H1 (cell line): ENCODE measurements around the gene NLK. TPM values are rescaled to one million over a fixed set of nuclear protein-coding genes. Genes with fewer than 3 reads are reported as not detected.
"Not testable (repeated sequence)": the region's sequence is repeated elsewhere in the genome, so short reads cannot be mapped to it uniquely, and the experiment has no call there.

ENCODE experiments used
- CTCF ChIA-PET: fragments of 300-600 bp; sonication (Branson Sonifier 250); formaldehyde crosslinking; loops from one replicate; lab custom pipeline; 2021; ENCODE audit not compliant: partially characterized antibody; lab: Charles Lee
- POLR2A ChIA-PET: fragments of 300-600 bp; sonication (Branson Sonifier 250); formaldehyde crosslinking; loops from one replicate; lab custom pipeline; 2021; ENCODE audit warnings: inconsistent platforms; ENCODE audit not compliant: partially characterized antibody; lab: Charles Lee
- DNase-seq, 2 experiments: peaks; one replicate each; pipeline versions ENCODE4 v3.0.0 to v3.0.0-alpha.2; 2010 to 2022; ENCODE audit warnings: low spot score in 2 of 2, low read depth in 1 of 2, mixed read lengths in 1 of 2
- FAIRE-seq: peaks from 2 replicates; lab custom pipeline; 2011; peaks lifted over from hg19 to GRCh38; lab: Jason Lieb, UNC
- H2AFZ ChIP-seq: 2 replicates; pipeline ENCODE4 v1.8.1; 2012; ENCODE audit warnings: low read length, inconsistent platforms
- H2AK5ac ChIP-seq: 2 replicates; pipeline ENCODE4 v1.6.1; 2013; ENCODE audit warnings: low read depth, low read length
- H2BK120ac ChIP-seq: replicated peaks from 2 replicates; pipeline ENCODE3; 2013; ENCODE audit warnings: low read depth, low read length, inconsistent platforms
- H2BK12ac ChIP-seq: 2 replicates; pipeline ENCODE4 v1.6.1; 2013; ENCODE audit warnings: low read depth, low read length
- H2BK15ac ChIP-seq: 2 replicates; pipeline ENCODE4 v1.6.1; 2013; ENCODE audit warnings: low read length
- H2BK20ac ChIP-seq: 2 replicates; pipeline ENCODE4 v1.6.1; 2013; ENCODE audit warnings: low read length
- H2BK5ac ChIP-seq: 2 replicates; pipeline ENCODE4 v1.6.1; 2013; ENCODE audit warnings: low read depth, low read length
- H3K14ac ChIP-seq: 2 replicates; pipeline ENCODE4 v1.6.1; 2013; ENCODE audit warnings: inconsistent platforms; ENCODE audit not compliant: insufficient read length
- H3K18ac ChIP-seq: 2 replicates; pipeline ENCODE4 v1.6.1; 2013; ENCODE audit warnings: low read length; ENCODE audit errors: extremely low read depth
- H3K23ac ChIP-seq: 2 replicates; pipeline ENCODE4 v1.6.1; 2013; ENCODE audit warnings: inconsistent platforms; ENCODE audit not compliant: insufficient read length
- H3K23me2 ChIP-seq: 2 replicates; pipeline ENCODE4 v1.6.1; 2013; ENCODE audit warnings: low read depth, low read length
- H3K27ac ChIP-seq: 2 replicates; pipeline ENCODE4 v1.6.1; 2011; ENCODE audit warnings: low read depth, low read length, inconsistent platforms
- H3K27me3 ChIP-seq, 4 experiments: replicated peaks in 1 of 4; 1 replicate in 1 of 4; 2 replicates in 3 of 4; pipeline versions ENCODE4 v1.6.1 to v1.8.1; 2011 to 2013; ENCODE audit warnings: low read length in 3 of 4, mild to moderate bottlenecking in 3 of 4, inconsistent platforms in 2 of 4, mixed read lengths in 2 of 4, moderate library complexity in 1 of 4; ENCODE audit not compliant: control insufficient read depth in 3 of 4, insufficient read depth in 3 of 4; ENCODE audit errors: extremely low read depth in 1 of 4
- H3K36me3 ChIP-seq, 4 experiments: 2 replicates each; pipeline versions ENCODE4 v1.6.1 to v1.8.1; 2011 to 2013; ENCODE audit warnings: mild to moderate bottlenecking in 4 of 4, low read length in 3 of 4, moderate library complexity in 2 of 4, control low read depth in 1 of 4, inconsistent platforms in 1 of 4; ENCODE audit not compliant: insufficient read depth in 4 of 4, control insufficient read depth in 2 of 4
- H3K4ac ChIP-seq: replicated peaks from 2 replicates; pipeline ENCODE3; 2013; ENCODE audit warnings: low read length, low read depth, mixed read lengths, inconsistent platforms; ENCODE audit not compliant: insufficient read length
- H3K4me1 ChIP-seq, 4 experiments: replicated peaks in 1 of 4; 1 replicate in 1 of 4; 2 replicates in 3 of 4; pipeline versions ENCODE4 v1.6.1 to v1.8.1; 2011 to 2013; ENCODE audit warnings: low read length in 3 of 4, inconsistent platforms in 2 of 4, mixed read lengths in 1 of 4; ENCODE audit not compliant: insufficient read depth in 4 of 4, control insufficient read depth in 3 of 4
- H3K4me2 ChIP-seq, 2 experiments: 2 replicates each; pipeline versions ENCODE4 v1.6.1 to v1.8.1; 2011 to 2013; ENCODE audit warnings: low read depth in 2 of 2, low read length in 2 of 2, control low read depth in 1 of 2, inconsistent platforms in 1 of 2, mild to moderate bottlenecking in 1 of 2; ENCODE audit not compliant: insufficient read depth in 1 of 2
- H3K4me3 ChIP-seq, 4 experiments: fragments of 200-600, 300-600 bp in 1 of 4; sonication (generic), shearing (Covaris generic), sonication (Bioruptor Twin) in 1 of 4; 2 replicates each; pipeline versions ENCODE4 v1.5.1 to v1.8.1; 2011 to 2016; ENCODE audit warnings: low read length in 4 of 4, low read depth in 3 of 4, control low read depth in 2 of 4, inconsistent platforms in 2 of 4, mild to moderate bottlenecking in 2 of 4, mixed read lengths in 1 of 4, moderate library complexity in 1 of 4; ENCODE audit not compliant: insufficient read depth in 2 of 4; ENCODE audit errors: extremely low read depth in 1 of 4
- H3K56ac ChIP-seq: replicated peaks from 2 replicates; pipeline ENCODE3; 2013; ENCODE audit warnings: low read depth, mild to moderate bottlenecking, mixed read lengths, low read length, inconsistent platforms; ENCODE audit not compliant: insufficient read length
- H3K79me1 ChIP-seq: 2 replicates; pipeline ENCODE4 v1.6.1; 2013; ENCODE audit warnings: low read depth, low read length, control low read depth
- H3K79me2 ChIP-seq, 2 experiments: 2 replicates each; pipeline versions ENCODE4 v1.6.1 to v1.8.1; 2012 to 2013; ENCODE audit warnings: low read length in 2 of 2, mild to moderate bottlenecking in 2 of 2, inconsistent platforms in 1 of 2; ENCODE audit not compliant: insufficient read depth in 2 of 2, control insufficient read depth in 1 of 2
- H3K9ac ChIP-seq, 4 experiments: replicated peaks in 1 of 4; 1 replicate in 1 of 4; 2 replicates in 3 of 4; pipeline versions ENCODE4 v1.6.1 to v1.8.1; 2011 to 2013; ENCODE audit warnings: low read depth in 3 of 4, low read length in 3 of 4, control low read depth in 2 of 4, mild to moderate bottlenecking in 2 of 4, moderate library complexity in 2 of 4, inconsistent platforms in 1 of 4; ENCODE audit errors: extremely low read depth in 1 of 4
- H3K9me3 ChIP-seq, 2 experiments: 2 replicates each; pipeline versions ENCODE4 v1.6.1 to v1.8.1; 2012 to 2013; ENCODE audit warnings: mild to moderate bottlenecking in 2 of 2, moderate library complexity in 2 of 2, control low read depth in 1 of 2, inconsistent platforms in 1 of 2, low read depth in 1 of 2, low read length in 1 of 2, mixed read lengths in 1 of 2; ENCODE audit not compliant: insufficient read depth in 2 of 2
- H4K20me1 ChIP-seq, 2 experiments: replicated peaks in 1 of 2; 2 replicates each; pipeline versions ENCODE3 to v1.8.1; 2011 to 2013; ENCODE audit warnings: inconsistent platforms in 2 of 2, low read length in 2 of 2, mild to moderate bottlenecking in 1 of 2; ENCODE audit not compliant: insufficient read depth in 2 of 2, control insufficient read depth in 1 of 2
- H4K5ac ChIP-seq: 2 replicates; pipeline ENCODE4 v1.6.1; 2013; ENCODE audit warnings: low read length, low read depth, mixed read lengths, inconsistent platforms; ENCODE audit not compliant: insufficient read length
- H4K8ac ChIP-seq: 2 replicates; pipeline ENCODE4 v1.8.0; 2013; ENCODE audit warnings: mild to moderate bottlenecking, moderate library complexity, low read length, inconsistent platforms; ENCODE audit not compliant: insufficient read depth; ENCODE audit errors: extremely low read depth
- H4K91ac ChIP-seq: replicated peaks from 2 replicates; pipeline ENCODE3; 2013; ENCODE audit warnings: low read length, mixed read lengths, inconsistent platforms; ENCODE audit not compliant: insufficient read length
- TAF1 ChIP-seq: IDR thresholded peaks from 2 replicates; pipeline ENCODE4 v1.6.1; 2011; ENCODE audit warnings: mild to moderate bottlenecking, low read depth, low read length
- WGBS, 2 experiments: shearing (Covaris generic) in 1 of 2; methylation state at CpG; one replicate each; pipeline versions ENCODE4 v1.1.6 to v1.1.7; 2013 to 2015; ENCODE audit warnings: low lambda C conversion rate in 2 of 2, mixed read lengths in 2 of 2, inconsistent platforms in 1 of 2, low coverage in 1 of 2, missing lambda C conversion rate in 1 of 2; ENCODE audit not compliant: insufficient replicate concordance in 2 of 2, insufficient coverage in 1 of 2, insufficient read length in 1 of 2; ENCODE audit errors: extremely low coverage in 1 of 2, missing lambda C conversion rate in 1 of 2; 5-methylcytosine and 5-hydroxymethylcytosine counted together
- polyA plus RNA-seq, 7 experiments: library from polyadenylated mRNA; depleted of rRNA in 3 of 7; stranded (reverse) in 5 of 7; unstranded in 2 of 7; fragments of >200 nt in 5 of 7; fragments of 200-250 nt in 2 of 7; gene quantifications; 1 replicate in 5 of 7; 2 replicates in 1 of 7; 4 replicates in 1 of 7; pipeline versions ENCODE4 v1.2.1 to v1.2.3, GENCODE V29; 2011 to 2013; ENCODE audit warnings: missing spikeins in 2 of 7, mixed read lengths in 2 of 7
- total RNA-seq: library from RNA; stranded (reverse); fragmentation: NEBNext Ultra II Directional; extraction: Animal tissue kit (Norgen Biotek cat#: 25700); gene quantifications from 2 replicates; pipeline ENCODE4 v1.2.1, GENCODE V29; 2021

The NLK gene
- total and polyA plus RNA-seq, 2 of the 8 experiments (the other 6 are each of a cell fraction or from before 2014, with no cell fraction given): 30.8 to 49.9 TPM

GRCh38 chr17:28211811-28212210 is 169.3 kb downstream of the NLK start (continued):
- no peak for TF ChIP-seq TAF1

DNA sequence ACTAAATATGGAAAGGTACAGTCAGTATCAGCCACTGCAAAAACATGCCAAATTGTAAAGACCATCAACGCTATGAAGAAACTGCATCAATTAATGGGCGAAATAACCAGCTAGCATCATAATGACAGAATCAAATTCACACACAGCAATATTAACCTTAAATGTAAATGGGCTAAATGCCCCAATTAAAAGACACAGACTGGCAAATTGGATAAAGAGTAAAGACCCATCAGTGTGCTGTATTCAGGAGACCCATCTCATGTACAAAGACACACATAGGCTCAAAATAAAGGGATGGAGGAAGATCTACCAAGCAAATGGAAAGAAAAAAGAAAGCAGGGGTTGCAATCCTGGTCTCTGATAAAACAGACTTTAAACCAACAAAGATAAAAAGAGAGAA is 171.1 kb downstream of the NLK start:
- H4K8ac ChIP-seq, H2BK15ac ChIP-seq, H3K36me3 ChIP-seq, H3K9me3 ChIP-seq, H3K4me2 ChIP-seq, H3K56ac ChIP-seq, H2BK120ac ChIP-seq, H4K5ac ChIP-seq, H3K4me3 ChIP-seq, H3K18ac ChIP-seq, H2BK12ac ChIP-seq, H4K20me1 ChIP-seq, H3K23ac ChIP-seq, H3K79me2 ChIP-seq, H2BK5ac ChIP-seq, H3K27me3 ChIP-seq, DNase-seq, H3K4me1 ChIP-seq, H3K27ac ChIP-seq, H3K14ac ChIP-seq, H3K23me2 ChIP-seq, H3K9ac ChIP-seq, H2AFZ ChIP-seq, H2AK5ac ChIP-seq, H2BK20ac ChIP-seq, H3K4ac ChIP-seq, H4K91ac ChIP-seq, FAIRE-seq, H3K79me1 ChIP-seq: not testable (repeated sequence)
- WGBS, 2 experiments: 87% methylated on average over 2 of the region's 2 CpGs; no CpG with 5 or more reads in 1 of the 2 experiments
- CTCF ChIA-PET: interaction anchor here (0.8 kb wide), 1 partner anchor 18 kb away, joined by 3 read pairs; no protein-coding TSS in a partner anchor
- POLR2A ChIA-PET: interaction anchor here (0.8 kb wide), 1 partner anchor 12 kb away, joined by 3 read pairs; no protein-coding TSS in a partner anchor
